ENCODE measurements around the gene KLHL8.

Gene KLHL8

DNA sequence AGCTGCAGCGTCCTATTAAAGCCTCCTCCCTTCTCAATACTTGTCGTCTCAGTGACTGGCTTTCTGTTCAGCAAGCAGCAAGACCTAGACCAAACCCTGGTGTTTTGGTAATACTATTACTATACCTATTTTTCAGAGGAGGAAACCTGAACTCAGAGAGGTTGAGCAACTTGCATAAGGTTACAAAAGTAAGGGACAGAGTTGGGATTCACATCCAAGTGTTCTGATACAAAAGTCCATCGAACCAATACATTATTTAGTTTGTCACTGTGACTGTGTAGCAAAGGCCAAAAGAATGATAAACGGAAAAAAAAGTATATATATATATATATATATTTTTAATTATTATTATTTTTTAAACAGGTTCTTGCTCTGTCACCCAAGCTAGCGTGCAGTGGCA is 29.9 kb upstream of the KLHL8 start:
- TF ChIP-seq, protein P1, sequence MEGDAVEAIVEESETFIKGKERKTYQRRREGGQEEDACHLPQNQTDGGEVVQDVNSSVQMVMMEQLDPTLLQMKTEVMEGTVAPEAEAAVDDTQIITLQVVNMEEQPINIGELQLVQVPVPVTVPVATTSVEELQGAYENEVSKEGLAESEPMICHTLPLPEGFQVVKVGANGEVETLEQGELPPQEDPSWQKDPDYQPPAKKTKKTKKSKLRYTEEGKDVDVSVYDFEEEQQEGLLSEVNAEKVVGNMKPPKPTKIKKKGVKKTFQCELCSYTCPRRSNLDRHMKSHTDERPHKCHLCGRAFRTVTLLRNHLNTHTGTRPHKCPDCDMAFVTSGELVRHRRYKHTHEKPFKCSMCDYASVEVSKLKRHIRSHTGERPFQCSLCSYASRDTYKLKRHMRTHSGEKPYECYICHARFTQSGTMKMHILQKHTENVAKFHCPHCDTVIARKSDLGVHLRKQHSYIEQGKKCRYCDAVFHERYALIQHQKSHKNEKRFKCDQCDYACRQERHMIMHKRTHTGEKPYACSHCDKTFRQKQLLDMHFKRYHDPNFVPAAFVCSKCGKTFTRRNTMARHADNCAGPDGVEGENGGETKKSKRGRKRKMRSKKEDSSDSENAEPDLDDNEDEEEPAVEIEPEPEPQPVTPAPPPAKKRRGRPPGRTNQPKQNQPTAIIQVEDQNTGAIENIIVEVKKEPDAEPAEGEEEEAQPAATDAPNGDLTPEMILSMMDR (IDR thresholded peaks at IDR 0.05; ENCODE audit: poor library complexity, severe bottlenecking), result no peak
- no peak overlapping the region for H3K4me3 ChIP-seq (ENCODE audit: severe bottlenecking)
- no peaks in the 10 kb centered on the region for H3K9me3 ChIP-seq (ENCODE audit: severe bottlenecking)
- no peak overlapping the region for H3K27ac ChIP-seq (ENCODE audit: poor library complexity, severe bottlenecking)
- no peaks in the 10 kb centered on the region for H3K4me1 ChIP-seq (ENCODE audit: insufficient read depth, poor library complexity, severe bottlenecking)
- ATAC-seq (ENCODE audit: low read depth) (no peak), DNase-seq (ENCODE audit: low spot score) (no peak)
- no peaks in the 10 kb centered on the region for H3K27me3 ChIP-seq (ENCODE audit: insufficient read depth, poor library complexity, severe bottlenecking)
- no peaks in the 10 kb centered on the region for H3K36me3 ChIP-seq (ENCODE audit: low read depth)

DNA sequence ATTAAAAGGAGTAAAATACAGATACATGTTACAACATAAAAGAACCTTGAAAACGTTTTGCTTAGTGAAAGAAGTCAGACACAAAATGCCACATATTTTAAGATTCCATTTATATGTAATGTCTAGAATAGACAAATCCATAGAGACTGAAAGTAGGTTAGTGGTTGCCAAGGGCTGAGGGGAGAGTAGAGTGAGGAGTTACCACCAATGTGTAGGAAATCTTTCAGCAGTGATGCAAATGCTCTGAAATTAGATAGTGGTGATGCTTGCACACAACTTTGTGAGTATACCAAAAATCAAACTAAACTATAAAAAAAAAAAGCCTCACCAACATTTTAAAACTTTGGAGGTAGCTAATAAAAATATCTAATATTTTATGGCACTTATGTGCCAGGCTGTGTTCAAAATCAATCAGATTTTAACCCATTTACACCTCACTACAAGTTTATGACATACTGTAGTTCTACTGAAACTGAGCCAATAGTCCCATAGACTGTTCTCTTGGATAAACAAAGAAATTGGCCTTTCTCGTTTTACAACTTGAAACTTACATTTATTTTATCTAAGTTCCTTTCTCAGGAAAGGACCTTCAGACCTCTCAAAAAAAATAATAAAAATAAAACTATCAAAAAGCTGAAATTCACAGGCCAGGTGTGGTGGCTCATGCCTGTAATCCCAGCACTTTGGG is 29.1 kb upstream of the KLHL8 start:
- H3K27ac ChIP-seq (ENCODE audit: poor library complexity, severe bottlenecking), result no peak overlapping the region
- H3K4me3 ChIP-seq (ENCODE audit: severe bottlenecking), result no peak overlapping the region
- no peaks in the 10 kb centered on the region for H3K9me3 ChIP-seq (ENCODE audit: severe bottlenecking)
- H3K27me3 ChIP-seq (ENCODE audit: insufficient read depth, poor library complexity, severe bottlenecking), result no peaks in the 10 kb centered on the region
- DNase-seq (ENCODE audit: low spot score) (no peak), ATAC-seq (ENCODE audit: low read depth) (no peak)
- H3K36me3 ChIP-seq (ENCODE audit: low read depth), result no peaks in the 10 kb centered on the region
- TF ChIP-seq, protein P1 (IDR thresholded peaks at IDR 0.05; ENCODE audit: poor library complexity, severe bottlenecking), result no peak
- H3K4me1 ChIP-seq (ENCODE audit: insufficient read depth, poor library complexity, severe bottlenecking), result no peaks in the 10 kb centered on the region

DNA sequence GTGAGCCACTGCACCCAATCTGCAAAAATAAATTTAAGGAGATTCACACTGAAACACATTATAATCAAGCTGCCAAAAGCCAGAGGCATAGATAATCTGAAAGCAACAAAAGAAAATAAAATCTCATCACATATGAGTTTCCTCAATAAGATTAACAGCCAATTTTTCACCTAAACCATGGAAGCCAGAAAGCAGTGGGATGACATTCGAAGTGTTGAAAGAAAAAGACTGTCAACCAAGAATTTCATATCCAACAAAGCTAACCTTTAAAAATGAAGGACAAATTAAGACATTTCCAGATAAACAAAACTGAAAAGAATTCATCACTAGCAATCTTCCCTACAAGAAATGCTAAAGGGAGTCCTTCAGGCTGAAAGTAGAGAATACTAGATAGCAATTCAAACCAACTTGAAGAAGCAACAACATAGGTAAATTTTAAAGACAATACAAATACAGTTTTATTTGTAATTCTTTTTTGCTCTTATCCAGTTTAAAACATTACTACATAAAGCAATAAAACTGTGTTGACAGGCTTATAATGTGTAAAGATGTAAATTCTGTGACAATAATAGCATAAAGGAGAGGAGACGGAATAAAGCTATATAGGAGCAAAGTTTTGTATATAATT is 23.1 kb upstream of the KLHL8 start:
- H3K9me3 ChIP-seq (ENCODE audit: severe bottlenecking), result peaks cover 6% of the 10 kb centered on the region
- H3K36me3 ChIP-seq (ENCODE audit: low read depth), result no peaks in the 10 kb centered on the region
- DNase-seq (ENCODE audit: low spot score) (no peak), ATAC-seq (ENCODE audit: low read depth) (no peak)
- H3K4me1 ChIP-seq (ENCODE audit: insufficient read depth, poor library complexity, severe bottlenecking), result no peaks in the 10 kb centered on the region
- TF ChIP-seq, protein P1 (IDR thresholded peaks at IDR 0.05; ENCODE audit: poor library complexity, severe bottlenecking), result no peak
- no peak overlapping the region for H3K27ac ChIP-seq (ENCODE audit: poor library complexity, severe bottlenecking)
- H3K4me3 ChIP-seq (ENCODE audit: severe bottlenecking), result no peak overlapping the region
- no peaks in the 10 kb centered on the region for H3K27me3 ChIP-seq (ENCODE audit: insufficient read depth, poor library complexity, severe bottlenecking)

DNA sequence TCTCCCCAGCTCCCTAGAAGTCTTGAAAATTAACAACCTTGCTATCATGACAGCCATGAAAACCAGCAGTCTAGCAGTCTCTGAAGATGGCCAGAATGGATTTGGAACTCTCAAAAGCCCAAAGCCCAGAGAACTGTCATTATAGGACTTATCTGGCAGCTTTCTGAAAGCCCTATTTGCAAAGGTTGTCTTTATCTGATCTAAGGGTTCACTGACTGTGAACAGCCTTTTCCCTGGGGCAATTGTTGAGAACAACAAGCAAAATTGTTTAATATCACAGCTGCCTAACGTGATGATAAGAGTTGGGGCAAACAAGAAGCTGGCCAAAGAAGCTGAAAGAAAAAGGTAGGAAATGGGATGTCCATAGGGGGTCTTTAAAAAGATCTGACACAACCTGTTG is 20.9 kb upstream of the KLHL8 start:
- no peaks in the 10 kb centered on the region for H3K27me3 ChIP-seq (ENCODE audit: insufficient read depth, poor library complexity, severe bottlenecking)
- H3K4me1 ChIP-seq (ENCODE audit: insufficient read depth, poor library complexity, severe bottlenecking), result no peaks in the 10 kb centered on the region
- H3K4me3 ChIP-seq (ENCODE audit: severe bottlenecking), result no peak overlapping the region
- H3K36me3 ChIP-seq (ENCODE audit: low read depth), result no peaks in the 10 kb centered on the region
- DNase-seq (ENCODE audit: low spot score) (no peak), ATAC-seq (ENCODE audit: low read depth) (no peak)
- H3K27ac ChIP-seq (ENCODE audit: poor library complexity, severe bottlenecking), result no peak overlapping the region
- TF ChIP-seq, protein P1 (IDR thresholded peaks at IDR 0.05; ENCODE audit: poor library complexity, severe bottlenecking), result no peak
- H3K9me3 ChIP-seq (ENCODE audit: severe bottlenecking), result peaks cover 6% of the 10 kb centered on the region

DNA sequence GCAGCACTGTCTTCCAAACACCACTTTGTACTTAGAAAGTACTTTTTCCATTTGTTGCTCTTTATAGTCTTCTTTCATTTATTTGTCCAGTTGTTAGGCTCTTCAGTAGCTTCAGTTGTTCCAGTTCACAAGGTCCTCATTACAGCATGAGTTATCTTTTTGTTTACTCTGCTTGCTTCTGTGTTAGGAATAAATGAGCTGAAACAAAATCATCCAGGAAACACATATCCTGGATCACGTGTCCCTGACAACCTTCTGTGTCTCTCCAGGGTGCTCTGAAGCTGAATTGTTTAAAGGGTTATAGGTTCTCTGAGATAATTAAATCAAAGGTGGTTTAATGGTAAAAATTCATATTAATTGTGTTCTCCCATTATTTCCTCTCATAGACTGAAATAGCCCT is 19.9 kb upstream of the KLHL8 start:
- H3K4me1 ChIP-seq (ENCODE audit: insufficient read depth, poor library complexity, severe bottlenecking), result peaks cover 3% of the 10 kb centered on the region
- TF ChIP-seq, protein P1 (IDR thresholded peaks at IDR 0.05; ENCODE audit: poor library complexity, severe bottlenecking), result no peak
- H3K27me3 ChIP-seq (ENCODE audit: insufficient read depth, poor library complexity, severe bottlenecking), result no peaks in the 10 kb centered on the region
- no peak overlapping the region for H3K4me3 ChIP-seq (ENCODE audit: severe bottlenecking)
- peaks cover 6% of the 10 kb centered on the region for H3K9me3 ChIP-seq (ENCODE audit: severe bottlenecking)
- H3K27ac ChIP-seq (ENCODE audit: poor library complexity, severe bottlenecking), result no peak overlapping the region
- no peak for ATAC-seq (ENCODE audit: low read depth)
- no peak for DNase-seq (ENCODE audit: low spot score)
- no peaks in the 10 kb centered on the region for H3K36me3 ChIP-seq (ENCODE audit: low read depth)
